ENCODE results near the gene NPPB.
"Not testable (repeated sequence)": the region's sequence is repeated elsewhere in the genome, so short reads cannot be mapped to it uniquely, and the experiment has no call there.

The NPPB gene

GRCh38 chr1:11858613-11858967 lies at the start of gene NPPB:
TSS of gene NPPB (minus strand) at chr1:11858945. CDS start at chr1:11858833, 112 bp downstream.
- DNase-seq (ENCODE audit: low read depth, low spot score), result no peak

- DNase-seq (ENCODE audit: low read depth, low spot score), result peak; percentile 64
Observed at GRCh38 chr1:11908095-11908675, 49.4 kb upstream of the NPPB start.

- DNase-seq (ENCODE audit: low read depth, low spot score), result peak; percentile 74
Observed at GRCh38 chr1:11907275-11908094, 48.7 kb upstream of the NPPB start.

GRCh38 chr1:11906870-11907269 lies 48.1 kb upstream of the NPPB start:
- DNase-seq (ENCODE audit: low read depth, low spot score), result no peak

GRCh38 chr1:11904978-11905377 lies 46.2 kb upstream of the NPPB start:
- DNase-seq (ENCODE audit: low read depth, low spot score), result no peak

- not testable (repeated sequence) for DNase-seq (ENCODE audit: low read depth, low spot score)
Observed at GRCh38 chr1:11904156-11904555, 45.4 kb upstream of the NPPB start.

- DNase-seq (ENCODE audit: low read depth, low spot score), result no peak
Observed at GRCh38 chr1:11903210-11903609, 44.5 kb upstream of the NPPB start.

GRCh38 chr1:11901446-11901845 lies 42.7 kb upstream of the NPPB start:
- DNase-seq (ENCODE audit: low read depth, low spot score), result not testable (repeated sequence)

GRCh38 chr1:11898831-11899467 lies 40.2 kb upstream of the NPPB start:
- DNase-seq (ENCODE audit: low read depth, low spot score), result no peak

GRCh38 chr1:11898086-11898785 lies 39.5 kb upstream of the NPPB start:
- no peak for DNase-seq (ENCODE audit: low read depth, low spot score)

- not testable (repeated sequence) for DNase-seq (ENCODE audit: low read depth, low spot score)
Observed at GRCh38 chr1:11894501-11894900, 35.8 kb upstream of the NPPB start.

GRCh38 chr1:11893907-11894251 lies 35.1 kb upstream of the NPPB start:
- DNase-seq (ENCODE audit: low read depth, low spot score), result peak; percentile 44

GRCh38 chr1:11891433-11892186 lies 32.9 kb upstream of the NPPB start:
- no peak for DNase-seq (ENCODE audit: low read depth, low spot score)

- DNase-seq (ENCODE audit: low read depth, low spot score), result no peak
Observed at GRCh38 chr1:11888877-11889208, 30.1 kb upstream of the NPPB start.

- DNase-seq (ENCODE audit: low read depth, low spot score), result no peak
Observed at GRCh38 chr1:11888206-11888876, 29.6 kb upstream of the NPPB start.

- DNase-seq (ENCODE audit: low read depth, low spot score), result no peak
Observed at GRCh38 chr1:11887666-11888007, 28.9 kb upstream of the NPPB start.

GRCh38 chr1:11886986-11887665 lies 28.4 kb upstream of the NPPB start:
- no peak for DNase-seq (ENCODE audit: low read depth, low spot score)

- DNase-seq (ENCODE audit: low read depth, low spot score), result no peak
Observed at GRCh38 chr1:11885916-11886315, 27.2 kb upstream of the NPPB start.

- no peak for DNase-seq (ENCODE audit: low read depth, low spot score)
Observed at GRCh38 chr1:11882814-11883538, 24.2 kb upstream of the NPPB start.
